ENCODE measurements around the gene C9orf152. TPM values are rescaled to one million over a fixed set of nuclear protein-coding genes. Genes with fewer than 3 reads are reported as not detected.

C9orf152 gene
- total and polyA plus RNA-seq, 9 of the 15 experiments (the other 6 are each of a cell fraction or from before 2014, with no cell fraction given), result not detected

DNA sequence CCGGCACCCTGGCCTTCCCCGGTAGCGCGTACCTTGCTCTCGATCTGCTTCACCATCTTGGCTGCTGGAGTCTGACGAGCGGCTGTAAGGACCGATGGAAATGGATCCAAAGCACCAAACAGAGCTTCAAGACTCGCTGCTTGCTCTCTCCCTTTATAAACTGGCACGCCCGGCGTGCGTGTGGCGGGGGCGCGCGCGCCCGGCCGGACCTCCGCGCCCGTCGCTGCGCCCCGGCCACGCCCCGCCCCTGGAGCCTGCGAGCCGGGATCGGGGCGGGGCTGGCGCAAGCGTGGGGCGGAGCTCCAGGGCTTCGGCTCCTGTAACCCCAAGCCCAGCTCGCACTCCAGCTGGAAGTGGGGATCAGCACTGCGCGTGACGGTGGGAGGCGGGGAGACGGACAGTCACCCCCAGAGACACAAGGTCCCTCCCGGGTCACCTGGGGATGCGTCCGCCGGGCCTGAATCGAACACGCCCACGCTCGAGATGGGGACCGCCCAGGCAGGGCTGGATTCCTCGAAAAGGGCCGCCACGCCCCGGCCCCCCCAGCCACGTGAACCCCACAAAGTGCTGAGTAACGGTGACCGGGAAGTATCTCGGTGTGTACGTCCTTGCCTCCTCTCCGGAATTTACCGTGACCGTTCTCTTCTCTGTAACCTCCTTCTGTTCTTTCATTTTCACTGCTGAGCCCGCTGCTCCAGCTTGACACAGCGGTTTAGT is 48.6 kb upstream of the C9orf152 start, which contains the start of gene TXN (continued):
- TF ChIP-seq TAF7 (tag; IDR thresholded peaks at IDR 0.05) (peak; percentile 83; the same call in 1 of the 2 replicates), PKNOX1 (IDR thresholded peaks at IDR 0.05) (peak; percentile 54), TAF1 (IDR thresholded peaks at IDR 0.05; ENCODE audit: control insufficient read depth, extremely low read depth, insufficient read depth, low read length, severe bottlenecking) (peak; percentile 80), NEUROD1 (IDR thresholded peaks at IDR 0.05; ENCODE audit: borderline replicate concordance, low read depth, low read length, partially characterized antibody) (peak; percentile 50), ZNF24 (IDR thresholded peaks at IDR 0.05) (no peak), KLF16 (IDR thresholded peaks at IDR 0.05) (0 out of 2 replicates have a peak, but pooled peaks have one; percentile 48), NCOA1 (IDR thresholded peaks at IDR 0.05; ENCODE audit: low read depth) (peak; percentile 79), LEF1 (IDR thresholded peaks at IDR 0.05) (peak; percentile 66; the same call in 1 of the 2 replicates), ZNF507 (tag; conservative IDR thresholded peaks at IDR 0.05) (no peak), ATF4 (CRISPR knock-in tag; IDR thresholded peaks at IDR 0.05) (no peak), ZNF239 (CRISPR knock-in tag; IDR thresholded peaks at IDR 0.05) (no peak), TBL1XR1 (IDR thresholded peaks at IDR 0.05; ENCODE audit: low read length in 2 of 2) (0 out of 4 replicates have a peak, but pooled peaks have one; percentile 40 to 41), SMARCA5 (IDR thresholded peaks at IDR 0.05) (no peak), CBFA2T3 (IDR thresholded peaks at IDR 0.05) (peak; percentile 42; the same call in 1 of the 2 replicates), GABPA (tag; conservative IDR thresholded peaks at IDR 0.05; ENCODE audit: low read depth) (peak; percentile 79), SMAD1 (IDR thresholded peaks at IDR 0.05; ENCODE audit: low read depth, low read length, partially characterized antibody) (peak; percentile 19), STAT5A (IDR thresholded peaks at IDR 0.05; ENCODE audit: borderline replicate concordance, low read length) (peak; percentile 72), NFE2 (IDR thresholded peaks at IDR 0.05; ENCODE audit: low read depth) (peak; percentile 100), ATF1 (CRISPR knock-in tag; IDR thresholded peaks at IDR 0.05) (no peak), ATF1 (tag; IDR thresholded peaks at IDR 0.05) (peak; percentile 83), PHF8 (IDR thresholded peaks at IDR 0.05; ENCODE audit: borderline replicate concordance, low read length) (peak; percentile 77), NR2C1 (IDR thresholded peaks at IDR 0.05) (peak; percentile 92), NR2C1 (tag; IDR thresholded peaks at IDR 0.05) (peak; percentile 92), ZNF277 (CRISPR knock-in tag; IDR thresholded peaks at IDR 0.05; ENCODE audit: borderline replicate concordance) (no peak), DMBX1 (CRISPR knock-in tag; IDR thresholded peaks at IDR 0.05; ENCODE audit: borderline replicate concordance) (no peak), GATAD2B (IDR thresholded peaks at IDR 0.05; ENCODE audit: borderline replicate concordance) (peak; percentile 68)
- TF ChIP-seq, protein P1, sequence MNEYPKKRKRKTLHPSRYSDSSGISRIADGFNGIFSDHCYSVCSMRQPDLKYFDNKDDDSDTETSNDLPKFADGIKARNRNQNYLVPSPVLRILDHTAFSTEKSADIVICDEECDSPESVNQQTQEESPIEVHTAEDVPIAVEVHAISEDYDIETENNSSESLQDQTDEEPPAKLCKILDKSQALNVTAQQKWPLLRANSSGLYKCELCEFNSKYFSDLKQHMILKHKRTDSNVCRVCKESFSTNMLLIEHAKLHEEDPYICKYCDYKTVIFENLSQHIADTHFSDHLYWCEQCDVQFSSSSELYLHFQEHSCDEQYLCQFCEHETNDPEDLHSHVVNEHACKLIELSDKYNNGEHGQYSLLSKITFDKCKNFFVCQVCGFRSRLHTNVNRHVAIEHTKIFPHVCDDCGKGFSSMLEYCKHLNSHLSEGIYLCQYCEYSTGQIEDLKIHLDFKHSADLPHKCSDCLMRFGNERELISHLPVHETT (CRISPR knock-in tag; conservative IDR thresholded peaks at IDR 0.05 in 1 of 2, IDR thresholded peaks at IDR 0.05 in 1 of 2), result peak in 1 of 2 experiments; percentile 78; a peak in 2 of 4 replicates

All from K562 (cell line).